GM13977 (cell line): Measurements from ENCODE around the gene ASB6.

Experiments
- DNase-seq: peaks from one replicate; pipeline ENCODE4 v3.0.0; 2012; ENCODE audit warnings: low spot score
- CTCF ChIP-seq: IDR thresholded peaks from 2 replicates; pipeline ENCODE4 v1.5.1; 2012; ENCODE audit warnings: mild to moderate bottlenecking, control low read depth; ENCODE audit not compliant: insufficient read depth; ENCODE audit errors: extremely low read depth, missing control alignments
- in situ Hi-C: fragments of 300-500 bp; cut with MboI; formaldehyde crosslinking; loops from one replicate; pipeline ENCODE4 v1.12.0; 2022; ENCODE audit warnings: low sequenced_read_pairs, low pct_unique_long_range_greater_than_20kb, mixed read lengths, inconsistent platforms; ENCODE audit not compliant: unreplicated experiment

ASB6 gene

GRCh38 chr9:129624168-129624759 lies 17.7 kb downstream of the ASB6 start:
- in situ Hi-C loops = no loop called here
- peak; percentile 79 for TF ChIP-seq CTCF
- peak; percentile 82 for DNase-seq

- DNase-seq = no peak
- no peak for TF ChIP-seq CTCF
- in situ Hi-C loops = no loop called here
Measured at GRCh38 chr9:129623331-129623730, 18.6 kb downstream of the ASB6 start.

GRCh38 chr9:129620669-129621295 lies 21.2 kb downstream of the ASB6 start, which contains the start of gene C9orf50:
C9orf50 (minus strand) TSS chr9:129621101; CDS start chr9:129620574, 527 bp downstream.
- DNase-seq = no peak
- no peak for TF ChIP-seq CTCF
- in situ Hi-C loops = no loop called here

GRCh38 chr9:129619787-129620668 lies 21.9 kb downstream of the ASB6 start:
- in situ Hi-C loops = loop anchor here (10.0 kb wide), 1 partner anchor 485 kb away; no protein-coding TSS in a partner anchor
- TF ChIP-seq CTCF = peak; percentile 11
- no peak for DNase-seq

GRCh38 chr9:129617167-129617566 lies 24.8 kb downstream of the ASB6 start:
- in situ Hi-C loops = loop anchor here (10.0 kb wide), 1 partner anchor 482 kb away; no protein-coding TSS in a partner anchor
- TF ChIP-seq CTCF = peak; percentile 49
- no peak for DNase-seq

GRCh38 chr9:129615407-129616285 lies 26.3 kb downstream of the ASB6 start:
- TF ChIP-seq CTCF = no peak
- in situ Hi-C loops = loop anchor here (10.0 kb wide), 1 partner anchor 481 kb away; no protein-coding TSS in a partner anchor
- no peak for DNase-seq
